Measurements from ENCODE around the gene CFAP20DC. TPM values are rescaled to one million over a fixed set of nuclear protein-coding genes. Genes with fewer than 3 reads are reported as not detected.
"Not testable (repeated sequence)": the region's sequence is repeated elsewhere in the genome, so short reads cannot be mapped to it uniquely, and the experiment has no call there.

Gene CFAP20DC
- total RNA-seq, 1 experiment from 2014 or later = 0.11 TPM

DNA sequence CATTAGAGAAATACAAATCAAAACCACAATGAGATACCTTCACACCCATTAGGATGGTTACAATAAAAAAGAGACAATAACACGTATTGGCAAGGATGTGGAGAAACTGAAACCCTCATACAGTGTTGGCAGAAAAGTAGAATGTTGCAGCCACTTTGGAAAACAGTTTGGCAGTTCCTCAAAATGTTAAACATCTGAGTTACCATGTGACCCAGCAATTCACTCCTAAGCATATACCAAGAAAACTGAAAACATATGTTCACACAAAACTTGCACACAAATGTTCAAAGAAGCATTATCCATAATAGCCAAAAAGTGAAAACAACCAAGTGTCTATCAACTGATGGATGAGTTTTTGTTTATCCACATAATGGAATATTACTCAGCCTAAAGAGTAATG lies 216.3 kb downstream of the CFAP20DC start:
- Histone ChIP-seq H3K9ac (ENCODE audit: low read length) (no peak overlapping the region), H2AFZ (ENCODE audit: low read length) (no peak overlapping the region), H3K4me2 (ENCODE audit: low read depth, low read length, poor library complexity, severe bottlenecking) (no peak overlapping the region), H3K27ac (ENCODE audit: low read length) (no peak overlapping the region), H3K4me1 (ENCODE audit: low read length) (no peaks in the 10 kb centered on the region), H3K36me3 (ENCODE audit: insufficient read depth, low read length) (no peaks in the 10 kb centered on the region), H3K9me3 (ENCODE audit: low read length) (no peaks in the 10 kb centered on the region), H3K27me3 (ENCODE audit: low read length) (no peaks in the 10 kb centered on the region), H4K20me1 (ENCODE audit: insufficient read depth, low read depth, low read length) (no peaks in the 10 kb centered on the region), H3K79me2 (ENCODE audit: low read length) (no peaks in the 10 kb centered on the region), H3K9me2 (replicated peaks; ENCODE audit: insufficient read depth, low read length) (no peaks in the 10 kb centered on the region), H3K4me3 (ENCODE audit: low read length) (no peak overlapping the region)
- DNase-seq = no peak

DNA sequence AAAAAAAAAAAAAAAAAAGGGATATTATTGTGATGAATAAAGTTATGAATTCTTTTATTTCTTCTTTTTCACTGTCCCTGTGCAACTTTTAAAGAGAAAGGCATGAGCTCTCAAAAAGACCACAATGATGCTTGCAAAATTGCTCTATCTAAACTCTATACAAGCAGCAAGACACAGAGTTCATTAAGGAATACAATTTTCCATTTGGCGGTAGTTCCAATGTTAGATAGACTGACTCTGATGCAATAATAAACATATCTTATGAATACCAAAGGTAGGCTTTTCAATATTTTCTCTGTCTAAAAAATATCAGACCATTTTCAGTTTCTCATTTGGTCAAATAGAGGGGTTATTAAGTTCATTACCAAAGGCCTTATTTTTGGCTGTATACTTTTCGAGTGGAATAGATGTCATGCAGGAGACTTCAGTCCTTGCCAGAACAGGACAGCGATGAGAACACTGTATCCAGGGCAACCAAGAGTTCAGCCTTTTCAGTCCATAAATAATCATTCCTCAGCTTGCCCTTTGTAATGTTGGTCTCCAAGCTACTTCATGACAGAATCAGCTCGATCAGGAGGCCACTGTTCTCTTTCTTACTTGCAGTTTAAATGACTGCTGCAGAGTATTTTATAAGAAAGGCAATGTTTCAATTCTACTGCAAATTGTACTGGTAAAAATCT lies 220.4 kb downstream of the CFAP20DC start:
- H3K27me3 ChIP-seq (ENCODE audit: low read length) = no peaks in the 10 kb centered on the region
- H3K27ac ChIP-seq (ENCODE audit: low read length) = no peak overlapping the region
- H3K79me2 ChIP-seq (ENCODE audit: low read length) = no peaks in the 10 kb centered on the region
- no peaks in the 10 kb centered on the region for H3K9me3 ChIP-seq (ENCODE audit: low read length)
- H3K4me1 ChIP-seq (ENCODE audit: low read length) = no peaks in the 10 kb centered on the region
- H3K36me3 ChIP-seq (ENCODE audit: insufficient read depth, low read length) = no peaks in the 10 kb centered on the region
- H4K20me1 ChIP-seq (ENCODE audit: insufficient read depth, low read depth, low read length) = no peaks in the 10 kb centered on the region
- H3K9ac ChIP-seq (ENCODE audit: low read length) = no peak overlapping the region
- H3K4me3 ChIP-seq (ENCODE audit: low read length) = no peak overlapping the region
- H3K4me2 ChIP-seq (ENCODE audit: low read depth, low read length, poor library complexity, severe bottlenecking) = no peak overlapping the region
- H3K9me2 ChIP-seq (replicated peaks; ENCODE audit: insufficient read depth, low read length) = no peaks in the 10 kb centered on the region
- DNase-seq = no peak
- no peak overlapping the region for H2AFZ ChIP-seq (ENCODE audit: low read length)

DNA sequence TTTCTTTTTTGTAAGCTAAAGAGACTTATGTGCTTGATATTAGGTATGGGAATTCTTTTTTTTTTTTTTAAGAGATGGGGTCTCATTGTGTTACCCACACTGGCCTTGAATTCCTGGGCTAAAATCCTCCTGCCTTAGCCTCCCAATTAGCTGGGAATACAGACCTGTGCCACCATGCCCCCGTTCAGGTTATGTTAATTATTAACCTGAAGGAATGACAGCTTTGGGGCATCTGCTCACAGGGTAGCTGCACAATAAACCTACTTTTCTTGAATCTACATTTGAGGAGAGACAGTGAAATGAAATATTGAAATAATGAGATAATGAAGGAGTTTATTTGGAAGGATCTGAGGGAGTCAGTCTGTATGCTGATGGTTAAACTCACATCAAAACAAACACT lies 225.0 kb downstream of the CFAP20DC start:
- no peaks in the 10 kb centered on the region for H3K9me3 ChIP-seq (ENCODE audit: low read length)
- H3K4me3 ChIP-seq (ENCODE audit: low read length) = no peak overlapping the region
- no peaks in the 10 kb centered on the region for H4K20me1 ChIP-seq (ENCODE audit: insufficient read depth, low read depth, low read length)
- H3K4me1 ChIP-seq (ENCODE audit: low read length) = no peaks in the 10 kb centered on the region
- no peak overlapping the region for H3K27ac ChIP-seq (ENCODE audit: low read length)
- H3K36me3 ChIP-seq (ENCODE audit: insufficient read depth, low read length) = no peaks in the 10 kb centered on the region
- H2AFZ ChIP-seq (ENCODE audit: low read length) = no peak overlapping the region
- no peak overlapping the region for H3K9ac ChIP-seq (ENCODE audit: low read length)
- no peaks in the 10 kb centered on the region for H3K27me3 ChIP-seq (ENCODE audit: low read length)
- H3K79me2 ChIP-seq (ENCODE audit: low read length) = no peaks in the 10 kb centered on the region
- DNase-seq = no peak
- no peak overlapping the region for H3K4me2 ChIP-seq (ENCODE audit: low read depth, low read length, poor library complexity, severe bottlenecking)
- H3K9me2 ChIP-seq (replicated peaks; ENCODE audit: insufficient read depth, low read length) = no peaks in the 10 kb centered on the region

DNA sequence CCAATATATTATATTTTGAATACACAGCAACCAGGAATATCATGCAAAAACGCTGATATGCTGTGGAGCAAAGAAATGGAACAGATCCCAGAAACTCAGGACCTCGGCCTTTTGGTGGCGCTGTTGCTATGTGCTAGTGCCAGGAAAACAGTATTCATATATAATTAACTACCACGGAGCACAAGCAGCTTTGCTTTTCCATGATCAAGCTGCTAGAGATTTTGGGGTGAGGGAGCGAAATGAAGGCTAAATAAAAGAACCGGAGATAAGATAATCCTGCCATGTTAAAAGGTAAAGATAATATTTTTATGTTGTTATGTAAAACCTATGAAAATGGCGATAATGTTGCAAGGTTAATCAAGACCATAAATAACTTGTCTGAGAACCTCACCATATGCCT lies 225.5 kb downstream of the CFAP20DC start:
- DNase-seq = peak; percentile 58
- no peaks in the 10 kb centered on the region for H3K27me3 ChIP-seq (ENCODE audit: low read length)
- H3K9me3 ChIP-seq (ENCODE audit: low read length) = no peaks in the 10 kb centered on the region
- H3K9ac ChIP-seq (ENCODE audit: low read length) = no peak overlapping the region
- no peaks in the 10 kb centered on the region for H4K20me1 ChIP-seq (ENCODE audit: insufficient read depth, low read depth, low read length)
- H3K4me2 ChIP-seq (ENCODE audit: low read depth, low read length, poor library complexity, severe bottlenecking) = no peak overlapping the region
- no peak overlapping the region for H3K4me3 ChIP-seq (ENCODE audit: low read length)
- H3K79me2 ChIP-seq (ENCODE audit: low read length) = no peaks in the 10 kb centered on the region
- H3K27ac ChIP-seq (ENCODE audit: low read length) = no peak overlapping the region
- no peak overlapping the region for H2AFZ ChIP-seq (ENCODE audit: low read length)
- H3K4me1 ChIP-seq (ENCODE audit: low read length) = no peaks in the 10 kb centered on the region
- no peaks in the 10 kb centered on the region for H3K9me2 ChIP-seq (replicated peaks; ENCODE audit: insufficient read depth, low read length)
- no peaks in the 10 kb centered on the region for H3K36me3 ChIP-seq (ENCODE audit: insufficient read depth, low read length)

DNA sequence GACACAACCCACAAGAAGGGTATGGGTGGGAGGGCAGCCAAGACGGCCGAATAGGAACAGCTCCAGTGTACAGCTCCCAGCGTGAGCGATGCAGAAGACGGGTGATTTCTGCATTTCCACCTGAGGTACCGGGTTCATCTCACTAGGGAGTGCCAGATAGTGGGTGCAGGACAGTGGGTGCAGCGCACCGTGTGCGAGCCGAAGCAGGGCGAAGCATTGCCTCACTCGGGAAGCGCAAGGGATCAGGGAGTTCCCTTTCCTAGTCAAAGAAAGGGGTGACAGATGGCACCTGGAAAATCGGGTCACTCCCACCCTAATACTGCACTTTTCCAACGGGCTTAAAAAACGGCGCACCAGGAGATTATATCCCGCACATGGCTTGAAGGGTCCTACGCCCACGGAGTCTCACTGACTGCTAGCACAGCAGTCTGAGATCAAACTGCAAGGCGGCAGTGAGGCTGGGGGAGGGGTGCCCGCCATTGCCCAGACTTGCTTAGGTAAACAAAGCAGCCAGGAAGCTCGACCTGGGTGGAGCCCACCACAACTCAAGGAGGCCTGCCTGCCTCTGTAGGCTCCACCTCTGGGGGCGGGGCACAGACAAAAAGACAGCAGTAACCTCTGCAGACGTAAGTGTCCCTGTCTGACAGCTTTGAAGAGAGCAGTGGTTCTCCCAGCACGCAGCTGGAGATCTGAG lies 243.1 kb downstream of the CFAP20DC start:
- H3K36me3 ChIP-seq (ENCODE audit: insufficient read depth, low read length); H3K27me3 ChIP-seq (ENCODE audit: low read length); H3K4me2 ChIP-seq (ENCODE audit: low read depth, low read length, poor library complexity, severe bottlenecking); H4K20me1 ChIP-seq (ENCODE audit: insufficient read depth, low read depth, low read length); H2AFZ ChIP-seq (ENCODE audit: low read length); H3K4me3 ChIP-seq (ENCODE audit: low read length); DNase-seq; H3K79me2 ChIP-seq (ENCODE audit: low read length); H3K4me1 ChIP-seq (ENCODE audit: low read length); H3K27ac ChIP-seq (ENCODE audit: low read length); H3K9me3 ChIP-seq (ENCODE audit: low read length); H3K9me2 ChIP-seq (replicated peaks; ENCODE audit: insufficient read depth, low read length); H3K9ac ChIP-seq (ENCODE audit: low read length): not testable (repeated sequence)

DNA sequence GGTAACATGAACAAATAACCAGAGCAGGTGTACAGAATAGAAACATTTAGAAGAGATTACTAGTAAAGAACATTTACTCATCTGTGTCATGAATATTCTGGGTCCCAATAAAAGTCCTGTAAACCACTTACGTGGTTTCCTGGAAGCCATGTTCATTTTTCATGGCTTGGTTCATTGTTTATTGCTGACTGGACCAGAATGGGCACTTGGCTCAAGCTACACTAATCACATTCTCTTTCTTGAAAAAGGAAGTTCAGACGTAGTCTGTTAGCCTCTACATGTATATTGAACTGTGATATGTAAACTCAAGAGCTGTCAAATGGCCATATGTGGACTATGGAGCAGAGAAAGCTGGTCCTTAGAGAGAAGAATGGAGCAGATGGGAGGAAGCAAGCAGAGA lies 244.9 kb downstream of the CFAP20DC start:
- no peak overlapping the region for H3K4me3 ChIP-seq (ENCODE audit: low read length)
- H3K9me2 ChIP-seq (replicated peaks; ENCODE audit: insufficient read depth, low read length) = no peaks in the 10 kb centered on the region
- H4K20me1 ChIP-seq (ENCODE audit: insufficient read depth, low read depth, low read length) = no peaks in the 10 kb centered on the region
- H3K4me1 ChIP-seq (ENCODE audit: low read length) = no peaks in the 10 kb centered on the region
- DNase-seq = no peak
- no peaks in the 10 kb centered on the region for H3K9me3 ChIP-seq (ENCODE audit: low read length)
- no peaks in the 10 kb centered on the region for H3K27me3 ChIP-seq (ENCODE audit: low read length)
- no peak overlapping the region for H3K27ac ChIP-seq (ENCODE audit: low read length)
- no peak overlapping the region for H2AFZ ChIP-seq (ENCODE audit: low read length)
- no peaks in the 10 kb centered on the region for H3K36me3 ChIP-seq (ENCODE audit: insufficient read depth, low read length)
- no peak overlapping the region for H3K4me2 ChIP-seq (ENCODE audit: low read depth, low read length, poor library complexity, severe bottlenecking)
- no peaks in the 10 kb centered on the region for H3K79me2 ChIP-seq (ENCODE audit: low read length)
- H3K9ac ChIP-seq (ENCODE audit: low read length) = no peak overlapping the region

DNA sequence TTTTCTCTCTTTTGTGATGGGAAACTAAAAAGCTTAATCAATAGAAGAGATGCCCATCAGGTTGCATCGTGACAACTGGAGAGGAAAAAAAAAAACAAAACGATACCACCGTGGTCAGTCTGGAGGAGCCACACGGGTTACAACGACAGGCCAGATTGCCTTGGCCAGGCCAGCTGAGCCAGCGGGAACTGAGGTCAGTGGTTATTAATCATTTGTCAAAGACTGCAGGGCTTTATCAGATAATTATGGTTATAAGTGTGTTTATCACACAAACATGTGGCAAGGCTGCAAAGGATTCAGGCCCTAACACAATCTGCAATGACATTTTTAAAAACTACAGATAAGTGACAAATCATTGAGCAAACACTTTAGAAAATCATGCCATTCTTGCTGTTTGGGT lies 248.3 kb downstream of the CFAP20DC start:
- Histone ChIP-seq H3K4me3 (ENCODE audit: low read length) (no peak overlapping the region), H3K4me1 (ENCODE audit: low read length) (no peaks in the 10 kb centered on the region), H3K27me3 (ENCODE audit: low read length) (no peaks in the 10 kb centered on the region), H3K9me3 (ENCODE audit: low read length) (no peaks in the 10 kb centered on the region), H3K36me3 (ENCODE audit: insufficient read depth, low read length) (no peaks in the 10 kb centered on the region), H3K27ac (ENCODE audit: low read length) (no peak overlapping the region), H2AFZ (ENCODE audit: low read length) (no peak overlapping the region), H3K79me2 (ENCODE audit: low read length) (no peaks in the 10 kb centered on the region), H3K9me2 (replicated peaks; ENCODE audit: insufficient read depth, low read length) (no peaks in the 10 kb centered on the region), H4K20me1 (ENCODE audit: insufficient read depth, low read depth, low read length) (no peaks in the 10 kb centered on the region), H3K9ac (ENCODE audit: low read length) (no peak overlapping the region), H3K4me2 (ENCODE audit: low read depth, low read length, poor library complexity, severe bottlenecking) (no peak overlapping the region)
- DNase-seq = no peak

DNA sequence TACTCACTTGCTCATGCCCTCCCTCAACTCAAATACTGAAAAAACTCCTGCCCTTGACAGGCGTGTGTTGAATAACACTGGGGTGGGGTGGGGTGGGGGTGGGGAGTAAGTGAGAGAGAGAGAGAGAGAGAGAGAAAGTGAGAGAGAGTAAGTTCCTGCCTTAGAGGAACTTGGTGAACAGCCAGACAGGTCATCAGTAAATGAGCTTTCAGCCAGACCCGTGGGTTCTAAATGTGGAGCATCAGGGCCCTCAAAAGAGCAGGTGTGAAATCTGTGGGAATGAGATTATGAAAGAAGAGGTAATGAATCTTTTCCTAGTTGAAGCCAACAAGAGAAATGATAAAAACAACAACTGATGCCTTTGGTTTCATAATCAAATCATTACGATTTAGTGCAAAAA lies 248.9 kb downstream of the CFAP20DC start:
- Histone ChIP-seq H3K27ac (ENCODE audit: low read length) (no peak overlapping the region), H2AFZ (ENCODE audit: low read length) (no peak overlapping the region), H3K79me2 (ENCODE audit: low read length) (no peaks in the 10 kb centered on the region), H3K4me1 (ENCODE audit: low read length) (no peaks in the 10 kb centered on the region), H3K27me3 (ENCODE audit: low read length) (no peaks in the 10 kb centered on the region), H3K36me3 (ENCODE audit: insufficient read depth, low read length) (no peaks in the 10 kb centered on the region), H4K20me1 (ENCODE audit: insufficient read depth, low read depth, low read length) (no peaks in the 10 kb centered on the region), H3K4me3 (ENCODE audit: low read length) (no peak overlapping the region), H3K4me2 (ENCODE audit: low read depth, low read length, poor library complexity, severe bottlenecking) (no peak overlapping the region), H3K9ac (ENCODE audit: low read length) (no peak overlapping the region), H3K9me2 (replicated peaks; ENCODE audit: insufficient read depth, low read length) (no peaks in the 10 kb centered on the region), H3K9me3 (ENCODE audit: low read length) (no peaks in the 10 kb centered on the region)
- DNase-seq = no peak
